CD4-positive, alpha-beta T cell treated with Interferon gamma for 1 hour (primary cell): ENCODE data around the gene DYNC2LI1.

ENCODE experiments used
- DNase-seq: peaks from one replicate; pipeline ENCODE4 v3.0.0-alpha.2; 2020

Gene DYNC2LI1

GRCh38 chr2:43851011-43851980, 77.5 kb downstream of the DYNC2LI1 start:
- no peak for DNase-seq

- DNase-seq: no peak
These were observed 78.4 kb downstream of the DYNC2LI1 start for GRCh38 chr2:43852196-43852730.

- no peak for DNase-seq
These were observed 79.6 kb downstream of the DYNC2LI1 start for GRCh38 chr2:43853141-43854081.

GRCh38 chr2:43854671-43855070, 80.8 kb downstream of the DYNC2LI1 start:
- DNase-seq: no peak

DNA sequence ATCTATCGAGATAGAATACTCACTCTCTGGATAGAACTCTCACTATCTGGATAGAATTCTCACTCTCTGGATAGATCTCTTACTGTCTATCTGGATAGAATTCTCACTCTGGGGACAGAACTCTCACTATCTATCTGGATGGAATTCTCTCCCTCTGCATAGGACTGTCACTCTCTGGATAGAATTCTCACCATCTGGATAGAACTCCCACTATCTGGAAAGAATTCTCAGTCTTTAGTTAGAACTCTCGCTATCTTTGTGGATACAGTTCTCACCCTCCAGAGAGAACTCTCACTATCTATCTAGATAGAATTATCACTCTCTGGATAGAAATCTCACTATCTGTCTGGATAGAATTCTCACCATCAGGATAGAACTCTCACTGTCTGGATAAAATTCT, 81.5 kb downstream of the DYNC2LI1 start:
- DNase-seq: no peak
